Gastrocnemius medialis (tissue), 4 donors: Measurements from ENCODE around the gene HADHB.

Source experiments
- CTCF ChIP-seq, 5 experiments: fragments of 450-650 bp in 3 of 5; fragments of 200-600 bp in 2 of 5; sonication (generic) in 2 of 5; IDR thresholded peaks in 4 of 5; conservative IDR thresholded peaks in 1 of 5; 1 replicate in 4 of 5; 2 replicates in 1 of 5; pipeline ENCODE4 v1.5.1; 2016 to 2019; ENCODE audit warnings: antibody characterized with exemption in 5 of 5, mild to moderate bottlenecking in 3 of 5, moderate library complexity in 3 of 5
- POLR2A ChIP-seq, 2 donors: fragments of 450-650 bp; IDR thresholded peaks; one replicate each; pipeline ENCODE4 v1.6.1; 2017; ENCODE audit warnings: antibody characterized with exemption in 2 of 2, mild to moderate bottlenecking in 2 of 2, moderate library complexity in 2 of 2

- no peak for TF ChIP-seq CTCF (IDR thresholded peaks at IDR 0.05 in 4 of 5, conservative IDR thresholded peaks at IDR 0.05 in 1 of 5)
- TF ChIP-seq POLR2A (IDR thresholded peaks at IDR 0.05) = no peak
These were observed 72.1 kb downstream of the HADHB start for GRCh38 chr2:26316845-26317244.
